ENCODE data around the gene PCMTD2.

The PCMTD2 gene

GRCh38 chr20:64255361-64256281, at the start of gene PCMTD2:
Gene PCMTD2, plus strand, starts transcription at chr20:64255748. Its CDS starts 4,218 bp downstream, at chr20:64259966.
- peak; percentile 98 for DNase-seq (ENCODE audit: low spot score)
- TF ChIP-seq CTCF (IDR thresholded peaks at IDR 0.05; ENCODE audit: borderline replicate concordance, control extremely low read depth, extremely low read depth, insufficient read depth, missing control alignments) = no peak
- in situ Hi-C loops (cut with MboI; ENCODE audit: low sequenced_read_pairs, unreplicated experiment) = no loop called here

DNA sequence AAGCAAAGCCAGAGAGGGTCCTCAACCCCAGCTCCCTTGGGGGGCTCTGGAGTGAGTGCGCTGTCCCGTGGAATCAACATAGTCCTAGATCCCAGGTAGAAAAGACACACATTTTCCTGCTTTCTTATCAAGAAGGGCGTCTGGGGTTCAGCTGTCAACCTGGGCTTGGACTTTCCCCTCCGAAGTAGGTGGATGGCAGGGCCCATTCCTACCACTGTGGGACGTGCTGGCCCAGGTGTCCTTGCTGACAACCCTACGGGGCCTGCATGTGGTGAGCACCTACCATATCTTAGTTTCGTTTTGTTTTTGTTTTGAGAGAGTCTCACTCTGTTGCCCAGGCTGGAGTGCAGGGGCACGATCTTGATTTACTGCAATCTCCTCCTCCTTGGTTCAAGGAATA, 48.9 kb upstream of the PCMTD2 start:
- no peak for DNase-seq (ENCODE audit: low spot score)
- in situ Hi-C loops (cut with MboI; ENCODE audit: low sequenced_read_pairs, unreplicated experiment) = no loop called here
- no peak for TF ChIP-seq CTCF (IDR thresholded peaks at IDR 0.05; ENCODE audit: borderline replicate concordance, control extremely low read depth, extremely low read depth, insufficient read depth, missing control alignments)

DNA sequence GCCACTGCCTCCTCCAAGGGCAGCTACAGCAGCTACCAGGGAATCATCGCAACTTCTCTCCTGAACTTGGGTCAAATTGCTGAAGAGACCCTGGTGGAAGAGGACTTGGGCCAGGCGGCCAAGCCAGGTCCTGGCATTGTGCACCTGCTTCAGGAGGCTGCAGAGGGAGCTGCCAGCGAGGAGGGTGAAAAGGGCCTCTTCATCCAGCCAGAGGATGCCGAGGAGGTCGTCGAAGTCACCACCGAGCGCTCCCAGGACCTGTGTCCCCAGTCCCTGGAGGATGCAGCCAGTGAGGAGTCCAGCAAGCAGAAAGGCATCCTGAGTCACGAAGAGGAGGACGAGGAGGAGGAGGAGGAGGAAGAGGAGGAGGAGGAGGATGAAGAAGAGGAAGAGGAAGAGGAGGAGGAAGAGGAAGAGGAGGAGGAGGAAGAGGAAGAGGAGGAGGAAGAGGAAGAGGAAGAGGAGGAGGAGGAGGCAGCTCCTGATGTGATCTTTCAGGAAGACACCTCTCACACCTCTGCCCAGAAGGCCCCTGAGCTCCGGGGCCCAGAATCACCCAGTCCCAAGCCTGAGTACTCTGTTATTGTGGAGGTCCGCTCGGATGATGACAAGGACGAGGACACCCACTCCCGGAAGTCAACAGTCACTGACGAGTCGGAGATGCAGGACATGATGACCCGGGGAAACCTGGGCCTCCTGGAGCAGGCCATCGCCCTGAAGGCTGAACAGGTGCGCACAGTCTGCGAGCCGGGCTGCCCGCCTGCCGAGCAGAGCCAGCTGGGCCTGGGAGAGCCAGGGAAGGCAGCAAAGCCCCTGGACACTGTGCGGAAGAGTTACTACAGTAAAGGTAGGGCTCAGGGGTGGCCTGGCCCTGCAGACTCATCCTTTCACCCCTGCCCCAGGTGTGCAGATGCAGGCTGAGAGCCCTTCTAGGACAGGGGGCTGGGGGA, 47.6 kb upstream of the PCMTD2 start:
- in situ Hi-C loops (cut with MboI; ENCODE audit: low sequenced_read_pairs, unreplicated experiment) = no loop called here
- no peak for DNase-seq (ENCODE audit: low spot score)
- TF ChIP-seq CTCF (IDR thresholded peaks at IDR 0.05; ENCODE audit: borderline replicate concordance, control extremely low read depth, extremely low read depth, insufficient read depth, missing control alignments) = no peak

DNA sequence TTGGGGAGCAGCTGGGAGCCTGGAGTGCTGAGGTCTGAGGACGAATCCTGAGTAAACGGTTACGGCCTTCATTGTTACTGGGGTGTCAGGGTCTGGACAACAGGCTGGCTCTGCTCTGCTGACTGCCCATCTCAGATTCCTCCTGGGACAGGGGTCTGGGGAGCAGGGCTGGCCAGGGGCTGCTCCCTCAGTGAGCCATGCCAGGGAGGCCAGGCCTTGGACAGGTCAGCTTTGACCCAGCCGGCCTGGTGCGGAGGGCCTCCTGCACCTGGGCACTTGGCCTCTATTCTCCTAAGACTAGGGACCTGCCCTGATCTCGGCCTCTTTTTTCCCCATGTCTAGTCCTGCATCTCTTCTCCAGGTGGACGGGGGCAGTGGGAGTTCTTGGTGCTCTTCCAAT, 46.4 kb upstream of the PCMTD2 start:
- DNase-seq (ENCODE audit: low spot score) = no peak
- in situ Hi-C loops (cut with MboI; ENCODE audit: low sequenced_read_pairs, unreplicated experiment) = no loop called here
- no peak for TF ChIP-seq CTCF (IDR thresholded peaks at IDR 0.05; ENCODE audit: borderline replicate concordance, control extremely low read depth, extremely low read depth, insufficient read depth, missing control alignments)

- no peak for TF ChIP-seq CTCF (IDR thresholded peaks at IDR 0.05; ENCODE audit: borderline replicate concordance, control extremely low read depth, extremely low read depth, insufficient read depth, missing control alignments)
- no peak for DNase-seq (ENCODE audit: low spot score)
- in situ Hi-C loops (cut with MboI; ENCODE audit: low sequenced_read_pairs, unreplicated experiment) = no loop called here
Measured at GRCh38 chr20:64210656-64211369, 44.7 kb upstream of the PCMTD2 start.
